Hematopoietic multipotent progenitor cell treated with erythropoietin and hydrocortisone succinate and interleukin-3 and kit ligand, for 17 days (in vitro differentiated cells): ENCODE results near the gene INTU.
"Not testable (repeated sequence)": the region's sequence is repeated elsewhere in the genome, so short reads cannot be mapped to it uniquely, and the experiment has no call there.

Experiments used
- DNase-seq: peaks from one replicate; pipeline ENCODE4 v3.0.0-alpha.2; 2015; ENCODE audit warnings: low spot score

The INTU gene

GRCh38 chr4:127632420-127633403 is at the start of gene INTU:
Gene INTU, plus strand, starts transcription at chr4:127632957. Its CDS starts 78 bp downstream, at chr4:127633035.
- DNase-seq, result peak; percentile 53

- DNase-seq, result not testable (repeated sequence)
Measured at GRCh38 chr4:127586496-127586895, 46.3 kb upstream of the INTU start.

- DNase-seq, result no peak
Measured at GRCh38 chr4:127586922-127587571, 45.7 kb upstream of the INTU start.

- not testable (repeated sequence) for DNase-seq
Measured at GRCh38 chr4:127589153-127589552, 43.6 kb upstream of the INTU start.

GRCh38 chr4:127598656-127599055 is 34.1 kb upstream of the INTU start:
- DNase-seq, result no peak

- no peak for DNase-seq
Measured at GRCh38 chr4:127601029-127601428, 31.7 kb upstream of the INTU start.

GRCh38 chr4:127604949-127605709 is 27.6 kb upstream of the INTU start:
- DNase-seq, result no peak

GRCh38 chr4:127606823-127607222 is 25.9 kb upstream of the INTU start:
- DNase-seq, result no peak

- no peak for DNase-seq
Measured at GRCh38 chr4:127609484-127609883, 23.3 kb upstream of the INTU start.

- DNase-seq, result no peak
Measured at GRCh38 chr4:127610488-127610887, 22.3 kb upstream of the INTU start.

- DNase-seq, result no peak
Measured at GRCh38 chr4:127616898-127617297, 15.9 kb upstream of the INTU start.

- no peak for DNase-seq
Measured at GRCh38 chr4:127618427-127618826, 14.3 kb upstream of the INTU start.

GRCh38 chr4:127622621-127622920 is 10.2 kb upstream of the INTU start:
- no peak for DNase-seq

GRCh38 chr4:127622921-127623796 is 9.6 kb upstream of the INTU start:
- DNase-seq, result no peak

GRCh38 chr4:127623797-127624083 is 9.0 kb upstream of the INTU start:
- DNase-seq, result no peak

GRCh38 chr4:127624173-127624572 is 8.6 kb upstream of the INTU start:
- no peak for DNase-seq

GRCh38 chr4:127629371-127629770 is 3.4 kb upstream of the INTU start:
- DNase-seq, result no peak

GRCh38 chr4:127630152-127630551 is 2.6 kb upstream of the INTU start:
- DNase-seq, result no peak

GRCh38 chr4:127631420-127631819 is 1.3 kb upstream of the INTU start:
- no peak for DNase-seq

- no peak for DNase-seq
Measured at GRCh38 chr4:127634181-127634580, 1.4 kb downstream of the INTU start.

- DNase-seq, result no peak
Measured at GRCh38 chr4:127641524-127641923, 8.8 kb downstream of the INTU start.

GRCh38 chr4:127642169-127642568 is 9.4 kb downstream of the INTU start:
- no peak for DNase-seq
